ENCODE data around the gene WDPCP. TPM values are rescaled to one million over a fixed set of nuclear protein-coding genes. Genes with fewer than 3 reads are reported as not detected.
A peak's percentile ranks its signal among the peaks of the same experiment; 100 is the strongest.
"Not testable (repeated sequence)": the region's sequence is repeated elsewhere in the genome, so short reads cannot be mapped to it uniquely, and the experiment has no call there.

Gene WDPCP
- total RNA-seq: 10 to 100 TPM in 6 of 8 experiments, 1 to 10 TPM in 2; 5.6 to 22.4 (median 14.6) TPM

- ATAC-seq (replicated peaks in 6 of 8): peak; percentile 85 to 94 (median 92)
- peaks cover 7 to 10% of the 10 kb centered on the region in 2 donors for H3K4me1 ChIP-seq (replicated peaks in 1 of 2)
- peak within 1 kb of the TSS; percentile 72 to 91 (median 85) for H3K4me3 ChIP-seq
- 0 to 3% (median 0%) methylated on average over 4 to 20 of the region's 44 CpGs; no CpG with 5 or more reads in 3 of the 10 experiments for WGBS, 10 experiments
- H3K27ac ChIP-seq: peak within 1 kb of the TSS; percentile 61 to 85
- in situ Hi-C loops (cut with MboI; ENCODE audit: low pct_unique_long_range_greater_than_20kb in 2 of 9, low sequenced_read_pairs in 9 of 9, unreplicated experiment in 9 of 9): loop anchor here in 1 of 9 experiments (25.0 kb wide), 1 partner anchor 274 kb away; no protein-coding TSS in a partner anchor
Observed at GRCh38 chr2:63588385-63589147, at the start of gene WDPCP, which contains the start of gene MDH1. TSS of gene WDPCP (minus strand) at chr2:63588477. CDS start at chr2:63588271, 206 bp downstream. TSS of gene MDH1 (plus strand) at chr2:63588963. CDS start at chr2:63589044, 81 bp downstream.

- 59 to 94% (median 88%) methylated on average over 2 of the region's 2 CpGs; no CpG with 5 or more reads in 1 of the 10 experiments for WGBS, 10 experiments
- in situ Hi-C loops (cut with MboI; ENCODE audit: low pct_unique_long_range_greater_than_20kb in 2 of 9, low sequenced_read_pairs in 9 of 9, unreplicated experiment in 9 of 9): no loop called here
- H3K4me3 ChIP-seq: no peak overlapping the region
- H3K27ac ChIP-seq: no peak overlapping the region
- no peak for ATAC-seq (replicated peaks in 6 of 8)
- no peaks in the 10 kb centered on the region for H3K4me1 ChIP-seq (replicated peaks in 1 of 2)
Observed at GRCh38 chr2:63632382-63632781, 44.1 kb upstream of the WDPCP start.

- in situ Hi-C loops (cut with MboI; ENCODE audit: low pct_unique_long_range_greater_than_20kb in 2 of 9, low sequenced_read_pairs in 9 of 9, unreplicated experiment in 9 of 9): no loop called here
- H3K27ac ChIP-seq: no peak overlapping the region
- H3K4me3 ChIP-seq: no peak overlapping the region
- H3K4me1 ChIP-seq (replicated peaks in 1 of 2): no peaks in the 10 kb centered on the region
- WGBS, 10 experiments: 3 to 89% (median 43%) methylated on average over 1 of the region's 1 CpG; no CpG with 5 or more reads in 1 of the 10 experiments
- ATAC-seq (replicated peaks in 6 of 8): no peak
Observed at GRCh38 chr2:63631501-63631900, 43.2 kb upstream of the WDPCP start.

- Histone ChIP-seq H3K4me1 (replicated peaks in 1 of 2) (no peaks in the 10 kb centered on the region), H3K4me3 (no peak overlapping the region), H3K27ac (no peak overlapping the region)
- WGBS, 10 experiments: 8 to 100% (median 63%) methylated on average over 1 of the region's 1 CpG; no CpG with 5 or more reads in 1 of the 10 experiments
- in situ Hi-C loops (cut with MboI; ENCODE audit: low pct_unique_long_range_greater_than_20kb in 2 of 9, low sequenced_read_pairs in 9 of 9, unreplicated experiment in 9 of 9): no loop called here
- ATAC-seq (replicated peaks in 6 of 8): peak in 1 of 8 experiments; percentile 25
Observed at GRCh38 chr2:63628403-63628942, 40.2 kb upstream of the WDPCP start.

GRCh38 chr2:63627866-63628265 is 39.6 kb upstream of the WDPCP start:
- Histone ChIP-seq H3K27ac (no peak overlapping the region), H3K4me1 (replicated peaks in 1 of 2) (no peaks in the 10 kb centered on the region), H3K4me3 (no peak overlapping the region)
- in situ Hi-C loops (cut with MboI; ENCODE audit: low pct_unique_long_range_greater_than_20kb in 2 of 9, low sequenced_read_pairs in 9 of 9, unreplicated experiment in 9 of 9): no loop called here
- WGBS, 10 experiments: 44 to 100% (median 93%) methylated on average over 1 to 9 of the region's 15 CpGs; no CpG with 5 or more reads in 3 of the 10 experiments
- no peak for ATAC-seq (replicated peaks in 6 of 8)

- 27 to 100% (median 55%) methylated on average over 1 to 2 of the region's 2 CpGs; no CpG with 5 or more reads in 2 of the 10 experiments for WGBS, 10 experiments
- H3K4me1 ChIP-seq (replicated peaks in 1 of 2); ATAC-seq (replicated peaks in 6 of 8); H3K27ac ChIP-seq; in situ Hi-C loops (cut with MboI; ENCODE audit: low pct_unique_long_range_greater_than_20kb in 2 of 9, low sequenced_read_pairs in 9 of 9, unreplicated experiment in 9 of 9); H3K4me3 ChIP-seq: not testable (repeated sequence)
Observed at GRCh38 chr2:63623763-63624162, 35.5 kb upstream of the WDPCP start.

- no peak overlapping the region for H3K27ac ChIP-seq
- no peaks in the 10 kb centered on the region for H3K4me1 ChIP-seq (replicated peaks in 1 of 2)
- 0 to 98% (median 74%) methylated on average over 1 to 8 of the region's 31 CpGs; no CpG with 5 or more reads in 4 of the 10 experiments for WGBS, 10 experiments
- H3K4me3 ChIP-seq: no peak overlapping the region
- in situ Hi-C loops (cut with MboI; ENCODE audit: low pct_unique_long_range_greater_than_20kb in 2 of 9, low sequenced_read_pairs in 9 of 9, unreplicated experiment in 9 of 9): no loop called here
- no peak for ATAC-seq (replicated peaks in 6 of 8)
Observed at GRCh38 chr2:63622751-63623150, 34.5 kb upstream of the WDPCP start.

- Histone ChIP-seq H3K27ac (no peak overlapping the region), H3K4me3 (no peak overlapping the region), H3K4me1 (replicated peaks in 1 of 2) (no peaks in the 10 kb centered on the region)
- 53 to 100% (median 85%) methylated on average over 1 to 2 of the region's 2 CpGs for WGBS, 10 experiments
- ATAC-seq (replicated peaks in 6 of 8): no peak
- in situ Hi-C loops (cut with MboI; ENCODE audit: low pct_unique_long_range_greater_than_20kb in 2 of 9, low sequenced_read_pairs in 9 of 9, unreplicated experiment in 9 of 9): no loop called here
Observed at GRCh38 chr2:63619328-63619727, 31.1 kb upstream of the WDPCP start.

- 40 to 86% (median 79%) methylated on average over 1 of the region's 1 CpG; no CpG with 5 or more reads in 4 of the 10 experiments for WGBS, 10 experiments
- in situ Hi-C loops (cut with MboI; ENCODE audit: low pct_unique_long_range_greater_than_20kb in 2 of 9, low sequenced_read_pairs in 9 of 9, unreplicated experiment in 9 of 9): no loop called here
- Histone ChIP-seq H3K4me1 (replicated peaks in 1 of 2) (no peaks in the 10 kb centered on the region), H3K4me3 (no peak overlapping the region), H3K27ac (no peak overlapping the region)
- ATAC-seq (replicated peaks in 6 of 8): no peak
Observed at GRCh38 chr2:63617366-63617765, 29.1 kb upstream of the WDPCP start.

GRCh38 chr2:63614983-63615945 is 27.0 kb upstream of the WDPCP start:
- in situ Hi-C loops (cut with MboI; ENCODE audit: low pct_unique_long_range_greater_than_20kb in 2 of 9, low sequenced_read_pairs in 9 of 9, unreplicated experiment in 9 of 9): no loop called here
- no peak overlapping the region for H3K4me3 ChIP-seq
- no peaks in the 10 kb centered on the region for H3K4me1 ChIP-seq (replicated peaks in 1 of 2)
- 33 to 71% (median 63%) methylated on average over 1 to 7 of the region's 9 CpGs; no CpG with 5 or more reads in 1 of the 10 experiments for WGBS, 10 experiments
- ATAC-seq (replicated peaks in 6 of 8): no peak
- H3K27ac ChIP-seq: no peak overlapping the region

- ATAC-seq (replicated peaks in 6 of 8): no peak
- no peak overlapping the region for H3K4me3 ChIP-seq
- no peak overlapping the region for H3K27ac ChIP-seq
- 77 to 100% (median 93%) methylated on average over 1 to 2 of the region's 2 CpGs for WGBS, 10 experiments
- H3K4me1 ChIP-seq (replicated peaks in 1 of 2): no peaks in the 10 kb centered on the region
- in situ Hi-C loops (cut with MboI; ENCODE audit: low pct_unique_long_range_greater_than_20kb in 2 of 9, low sequenced_read_pairs in 9 of 9, unreplicated experiment in 9 of 9): no loop called here
Observed at GRCh38 chr2:63614448-63614968, 26.2 kb upstream of the WDPCP start.

- no peak overlapping the region for H3K4me3 ChIP-seq
Observed at GRCh38 chr2:63613391-63613901, 25.2 kb upstream of the WDPCP start.

More at GRCh38 chr2:63613391-63613901, 25.2 kb upstream of the WDPCP start:
- ATAC-seq (replicated peaks in 6 of 8): no peak
- Histone ChIP-seq H3K27ac (no peak overlapping the region), H3K4me1 (replicated peaks in 1 of 2) (no peaks in the 10 kb centered on the region)
- WGBS, 10 experiments: 40 to 100% (median 79%) methylated on average over 1 to 2 of the region's 2 CpGs; no CpG with 5 or more reads in 4 of the 10 experiments
- in situ Hi-C loops (cut with MboI; ENCODE audit: low pct_unique_long_range_greater_than_20kb in 2 of 9, low sequenced_read_pairs in 9 of 9, unreplicated experiment in 9 of 9): no loop called here

All from motor neuron (in vitro differentiated cells).